ENCODE data around the gene LIPK.
"Not testable (repeated sequence)": the region's sequence is repeated elsewhere in the genome, so short reads cannot be mapped to it uniquely, and the experiment has no call there.

LIPK gene

GRCh38 chr10:88687853-88688467 is 18.1 kb upstream of the LIPK start:
- peak; percentile 44 for DNase-seq (ENCODE audit: low read depth)
- TF ChIP-seq CTCF (IDR thresholded peaks at IDR 0.05; ENCODE audit: low read length, missing control alignments) = peak; percentile 89
- H3K4me3 ChIP-seq (replicated peaks; ENCODE audit: low read depth, low read length) = no peak overlapping the region

- H3K4me3 ChIP-seq (replicated peaks; ENCODE audit: low read depth, low read length) = no peak overlapping the region
- TF ChIP-seq CTCF (IDR thresholded peaks at IDR 0.05; ENCODE audit: low read length, missing control alignments) = no peak
- no peak for DNase-seq (ENCODE audit: low read depth)
Measured at GRCh38 chr10:88689366-88689765, 16.7 kb upstream of the LIPK start.

DNA sequence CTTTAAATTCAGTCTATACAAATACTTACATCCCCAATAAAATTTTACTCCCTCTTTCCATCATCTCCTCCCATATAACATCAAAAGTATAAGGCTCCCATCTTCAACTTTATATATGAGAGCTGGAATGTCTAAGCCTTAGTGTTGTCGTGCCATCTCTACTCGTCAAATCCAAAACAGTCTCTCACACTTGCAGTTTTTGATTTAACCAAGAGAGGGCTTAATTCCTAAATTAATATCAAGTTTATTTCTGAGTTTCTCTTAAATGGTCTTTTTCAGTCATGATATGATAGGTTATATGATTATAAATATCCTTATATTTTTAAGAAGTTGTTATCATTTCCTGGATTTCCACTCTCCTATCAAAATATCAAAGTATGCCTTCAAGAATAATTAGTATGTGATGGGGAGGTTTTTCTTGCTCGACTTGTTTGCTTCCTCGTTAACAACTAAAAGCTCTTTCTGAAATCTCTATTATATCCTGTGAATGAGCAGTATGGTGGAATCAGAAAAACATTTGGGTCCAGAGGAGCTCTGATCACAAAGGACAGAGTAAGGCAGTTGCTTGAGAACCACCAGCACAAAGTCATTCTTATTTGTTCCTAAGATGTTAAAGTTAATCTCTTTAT is 12.5 kb upstream of the LIPK start:
- TF ChIP-seq CTCF (IDR thresholded peaks at IDR 0.05; ENCODE audit: low read length, missing control alignments) = peak; percentile 39
- peak; percentile 43 for DNase-seq (ENCODE audit: low read depth)
- no peak overlapping the region for H3K4me3 ChIP-seq (replicated peaks; ENCODE audit: low read depth, low read length)

- no peak for DNase-seq (ENCODE audit: low read depth)
- no peak for TF ChIP-seq CTCF (IDR thresholded peaks at IDR 0.05; ENCODE audit: low read length, missing control alignments)
- H3K4me3 ChIP-seq (replicated peaks; ENCODE audit: low read depth, low read length) = no peak overlapping the region
Measured at GRCh38 chr10:88702848-88703597, 3.0 kb upstream of the LIPK start.

GRCh38 chr10:88707429-88708155 is 1.5 kb downstream of the LIPK start:
- TF ChIP-seq CTCF (IDR thresholded peaks at IDR 0.05; ENCODE audit: low read length, missing control alignments) = no peak
- DNase-seq (ENCODE audit: low read depth) = peak; percentile 46
- H3K4me3 ChIP-seq (replicated peaks; ENCODE audit: low read depth, low read length) = no peak overlapping the region

DNA sequence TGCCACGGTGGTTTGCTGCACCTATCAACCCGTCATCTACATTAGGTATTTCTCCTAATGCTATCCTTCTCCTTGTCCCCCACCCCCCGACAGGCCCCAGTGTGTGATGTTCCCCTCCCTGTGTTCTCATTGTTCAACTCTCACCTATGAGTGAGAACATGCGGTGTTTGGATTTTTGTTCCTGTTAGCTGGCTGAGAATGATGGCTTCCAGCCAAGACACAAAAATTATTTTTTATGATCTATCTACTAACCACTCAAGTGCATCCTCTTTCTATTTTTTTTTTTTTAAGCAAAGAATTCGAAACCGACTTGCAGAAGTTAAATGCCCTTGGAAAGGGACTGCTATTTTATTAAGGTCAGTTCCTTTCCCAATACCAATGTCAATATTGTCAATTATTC is 3.3 kb downstream of the LIPK start:
- not testable (repeated sequence) for DNase-seq (ENCODE audit: low read depth); H3K4me3 ChIP-seq (replicated peaks; ENCODE audit: low read depth, low read length)

DNA sequence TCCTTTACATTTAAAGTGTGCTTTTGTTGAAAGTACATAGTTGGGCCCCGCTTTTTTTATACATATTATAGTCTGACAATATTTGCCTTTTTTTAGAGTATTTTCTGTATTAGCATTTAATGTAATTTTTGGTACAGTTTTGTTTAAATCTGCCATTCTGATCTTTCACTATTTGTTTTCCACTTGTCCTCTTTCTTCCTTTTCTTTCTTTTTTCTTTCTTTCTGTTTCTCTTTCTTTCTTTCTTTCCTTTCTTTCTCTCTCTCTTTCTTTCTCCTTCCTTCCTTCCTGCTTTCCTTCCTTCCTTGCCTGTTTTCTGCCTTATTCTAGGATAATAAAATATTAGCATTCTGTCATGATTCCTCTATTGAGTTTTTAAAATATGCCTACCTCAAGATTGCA is 9.5 kb downstream of the LIPK start:
- H3K4me3 ChIP-seq (replicated peaks; ENCODE audit: low read depth, low read length) = no peak overlapping the region
- DNase-seq (ENCODE audit: low read depth) = no peak
- TF ChIP-seq CTCF (IDR thresholded peaks at IDR 0.05; ENCODE audit: low read length, missing control alignments) = no peak

Data from fibroblast of pulmonary artery (primary cell).